NCI-H460 (cell line): ENCODE data around the gene APOL1. TPM values are rescaled to one million over a fixed set of nuclear protein-coding genes. Genes with fewer than 3 reads are reported as not detected.
"Not testable (repeated sequence)": the region's sequence is repeated elsewhere in the genome, so short reads cannot be mapped to it uniquely, and the experiment has no call there.

Experiments used
- DNase-seq: peaks from one replicate; pipeline ENCODE4 v3.0.0-alpha.2; 2016; ENCODE audit warnings: low read depth; ENCODE audit errors: extremely low read depth
- total RNA-seq: library from RNA; depleted of rRNA; stranded (reverse); fragments of >200 nt; shearing (Covaris generic); gene quantifications from 2 replicates; pipeline ENCODE4 v1.2.3, GENCODE V29; 2014

The APOL1 gene
- total RNA-seq, 1 experiment from 2014 or later = 2.6 TPM

- not testable (repeated sequence) for DNase-seq
These were observed 37.0 kb downstream of the APOL1 start for GRCh38 chr22:36289948-36290371.

GRCh38 chr22:36290391-36291075, 37.6 kb downstream of the APOL1 start:
- DNase-seq = not testable (repeated sequence)

GRCh38 chr22:36291831-36292740, 39.2 kb downstream of the APOL1 start:
- DNase-seq = no peak

GRCh38 chr22:36292823-36293530, 40.0 kb downstream of the APOL1 start:
- DNase-seq = no peak

GRCh38 chr22:36293606-36294292, 40.8 kb downstream of the APOL1 start:
- DNase-seq = no peak

GRCh38 chr22:36294293-36294620, 41.3 kb downstream of the APOL1 start:
- no peak for DNase-seq

GRCh38 chr22:36294801-36295200, 41.9 kb downstream of the APOL1 start:
- no peak for DNase-seq

- no peak for DNase-seq
These were observed 42.3 kb downstream of the APOL1 start for GRCh38 chr22:36295247-36295646.

GRCh38 chr22:36296690-36297089, 43.8 kb downstream of the APOL1 start:
- DNase-seq = no peak

GRCh38 chr22:36297568-36297967, 44.6 kb downstream of the APOL1 start:
- no peak for DNase-seq

- no peak for DNase-seq
These were observed 45.2 kb downstream of the APOL1 start for GRCh38 chr22:36298118-36298517.

GRCh38 chr22:36298601-36299000, 45.7 kb downstream of the APOL1 start:
- no peak for DNase-seq

- DNase-seq = no peak
These were observed 46.4 kb downstream of the APOL1 start for GRCh38 chr22:36299295-36299694.

- DNase-seq = no peak
These were observed 47.0 kb downstream of the APOL1 start for GRCh38 chr22:36299911-36300310.

- no peak for DNase-seq
These were observed 47.7 kb downstream of the APOL1 start for GRCh38 chr22:36300396-36301212.

GRCh38 chr22:36301384-36301828, 48.5 kb downstream of the APOL1 start:
- DNase-seq = peak; percentile 49

GRCh38 chr22:36301851-36302250, 48.9 kb downstream of the APOL1 start:
- DNase-seq = no peak

- no peak for DNase-seq
These were observed 49.6 kb downstream of the APOL1 start for GRCh38 chr22:36302439-36303114.

- DNase-seq = no peak
These were observed 50.2 kb downstream of the APOL1 start for GRCh38 chr22:36303115-36303467.
